C4-2B (cell line): ENCODE data around the gene TBL1XR1.

ENCODE experiments used
- CTCF ChIP-seq: fragments of 450-650 bp; conservative IDR thresholded peaks from 2 replicates; pipeline ENCODE4 v1.5.1; 2017; ENCODE audit warnings: mild to moderate bottlenecking
- ZFX ChIP-seq: fragments of 450-650 bp; IDR thresholded peaks from 2 replicates; pipeline ENCODE4 v1.6.1; 2017

GRCh38 chr3:177069514-177070329 is 127.6 kb downstream of the TBL1XR1 start:
- TF ChIP-seq CTCF (no peak), ZFX (no peak)
